NCI-H187 treated with DMSO at 0.1 percent for 48 hours (cell line): ENCODE results near the gene CMIP.
A peak's percentile ranks its signal among the peaks of the same experiment; 100 is the strongest.
"Not testable (repeated sequence)": the region's sequence is repeated elsewhere in the genome, so short reads cannot be mapped to it uniquely, and the experiment has no call there.

ENCODE experiments used
- DNase-seq: peaks from one replicate; lab custom pipeline; 2025; lab: John Stamatoyannopoulos, UW

CMIP gene

GRCh38 chr16:81720973-81721906 is 276.6 kb downstream of the CMIP start:
- no peak for DNase-seq

GRCh38 chr16:81723098-81723723 is 278.6 kb downstream of the CMIP start:
- peak; percentile 11 for DNase-seq

- DNase-seq, result no peak
These were observed 283.8 kb downstream of the CMIP start for GRCh38 chr16:81728435-81728834.

- DNase-seq, result no peak
These were observed 284.8 kb downstream of the CMIP start for GRCh38 chr16:81729451-81729850.

GRCh38 chr16:81730090-81731051 is 285.8 kb downstream of the CMIP start:
- peak; percentile 41 for DNase-seq

GRCh38 chr16:81731649-81732048 is 287.0 kb downstream of the CMIP start:
- DNase-seq, result no peak

- DNase-seq, result no peak
These were observed 288.1 kb downstream of the CMIP start for GRCh38 chr16:81732699-81733098.

- DNase-seq, result no peak
These were observed 288.7 kb downstream of the CMIP start for GRCh38 chr16:81733295-81733694.

GRCh38 chr16:81734632-81735434 is 290.2 kb downstream of the CMIP start:
- no peak for DNase-seq

- DNase-seq, result peak; percentile 44
These were observed 293.4 kb downstream of the CMIP start for GRCh38 chr16:81737885-81738536.

GRCh38 chr16:81738783-81739496 is 294.3 kb downstream of the CMIP start:
- DNase-seq, result no peak

- DNase-seq, result no peak
These were observed 294.9 kb downstream of the CMIP start for GRCh38 chr16:81739503-81739902.

GRCh38 chr16:81740169-81740568 is 295.6 kb downstream of the CMIP start:
- no peak for DNase-seq

- DNase-seq, result not testable (repeated sequence)
These were observed 296.8 kb downstream of the CMIP start for GRCh38 chr16:81741430-81741770.

- DNase-seq, result no peak
These were observed 299.8 kb downstream of the CMIP start for GRCh38 chr16:81744385-81744784.

GRCh38 chr16:81744911-81745310 is 300.3 kb downstream of the CMIP start:
- no peak for DNase-seq

- DNase-seq, result no peak
These were observed 301.3 kb downstream of the CMIP start for GRCh38 chr16:81745704-81746558.

GRCh38 chr16:81746566-81746965 is 302.0 kb downstream of the CMIP start:
- DNase-seq, result no peak

- no peak for DNase-seq
These were observed 304.0 kb downstream of the CMIP start for GRCh38 chr16:81748476-81749198.
